ENCODE data around the gene PSD4.

PSD4 gene

DNA sequence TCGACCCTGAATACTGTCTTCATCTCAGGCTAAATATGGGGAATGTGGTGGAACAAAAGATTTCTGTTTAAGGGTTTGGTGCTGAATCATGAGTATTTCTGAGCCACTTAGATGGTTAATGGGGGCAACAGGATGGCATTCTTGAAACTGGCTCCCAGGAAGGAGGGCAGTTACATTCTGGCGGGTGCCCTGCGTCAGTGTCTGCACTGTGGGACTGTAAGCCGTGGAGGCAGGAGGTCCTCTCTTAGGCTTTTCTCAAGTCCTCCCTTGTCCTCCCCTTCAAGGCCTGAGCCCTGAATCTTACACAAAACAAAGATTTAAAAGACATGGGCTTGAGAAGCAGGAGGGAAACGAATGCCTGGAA is 45.7 kb downstream of the PSD4 start:
- no peak for DNase-seq (ENCODE audit: low read depth)
- TF ChIP-seq, protein P1, sequence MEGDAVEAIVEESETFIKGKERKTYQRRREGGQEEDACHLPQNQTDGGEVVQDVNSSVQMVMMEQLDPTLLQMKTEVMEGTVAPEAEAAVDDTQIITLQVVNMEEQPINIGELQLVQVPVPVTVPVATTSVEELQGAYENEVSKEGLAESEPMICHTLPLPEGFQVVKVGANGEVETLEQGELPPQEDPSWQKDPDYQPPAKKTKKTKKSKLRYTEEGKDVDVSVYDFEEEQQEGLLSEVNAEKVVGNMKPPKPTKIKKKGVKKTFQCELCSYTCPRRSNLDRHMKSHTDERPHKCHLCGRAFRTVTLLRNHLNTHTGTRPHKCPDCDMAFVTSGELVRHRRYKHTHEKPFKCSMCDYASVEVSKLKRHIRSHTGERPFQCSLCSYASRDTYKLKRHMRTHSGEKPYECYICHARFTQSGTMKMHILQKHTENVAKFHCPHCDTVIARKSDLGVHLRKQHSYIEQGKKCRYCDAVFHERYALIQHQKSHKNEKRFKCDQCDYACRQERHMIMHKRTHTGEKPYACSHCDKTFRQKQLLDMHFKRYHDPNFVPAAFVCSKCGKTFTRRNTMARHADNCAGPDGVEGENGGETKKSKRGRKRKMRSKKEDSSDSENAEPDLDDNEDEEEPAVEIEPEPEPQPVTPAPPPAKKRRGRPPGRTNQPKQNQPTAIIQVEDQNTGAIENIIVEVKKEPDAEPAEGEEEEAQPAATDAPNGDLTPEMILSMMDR (conservative IDR thresholded peaks at IDR 0.05; ENCODE audit: low read depth, low read length), result no peak
- no peak overlapping the region for H3K4me3 ChIP-seq (ENCODE audit: low read depth, low read length)

DNA sequence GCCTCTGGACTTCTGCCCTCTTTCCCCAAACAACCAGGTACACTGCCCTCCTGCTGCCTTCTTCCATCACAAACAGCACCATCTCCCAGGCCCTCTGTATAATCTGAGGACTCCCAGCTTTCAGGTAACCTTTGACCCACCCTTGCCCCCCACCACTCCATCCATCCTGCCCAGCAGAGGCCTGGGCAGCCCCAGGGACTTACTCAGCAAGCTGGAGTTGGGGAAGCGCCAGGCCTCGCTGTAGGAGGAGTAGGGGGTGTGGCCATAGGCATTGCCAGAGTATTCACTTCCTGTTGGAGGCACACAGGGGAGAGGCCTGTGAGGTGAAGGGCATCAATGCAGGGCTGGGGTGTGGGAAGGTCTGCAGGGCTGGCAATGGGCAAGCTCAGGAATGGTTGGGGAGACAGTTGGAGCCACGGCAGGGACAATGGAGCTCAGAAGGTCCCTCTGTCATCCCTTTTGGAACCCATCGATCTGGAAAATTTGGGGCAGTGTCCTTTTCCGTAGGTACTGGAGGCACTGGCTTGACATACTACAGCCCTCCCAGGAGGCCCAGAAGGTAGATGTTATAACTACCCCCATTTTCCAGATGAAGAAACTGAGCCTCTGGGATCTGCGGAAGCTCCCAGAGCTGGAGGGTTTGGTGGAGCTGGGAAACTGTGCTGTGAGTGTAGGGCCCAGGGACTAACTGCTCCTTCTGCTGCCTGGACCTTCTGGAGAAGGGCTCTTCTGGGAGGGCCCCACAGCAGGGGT is 46.3 kb downstream of the PSD4 start:
- DNase-seq (ENCODE audit: low read depth), result peak; percentile 58
- TF ChIP-seq, protein P1 (conservative IDR thresholded peaks at IDR 0.05; ENCODE audit: low read depth, low read length), result no peak
- no peak overlapping the region for H3K4me3 ChIP-seq (ENCODE audit: low read depth, low read length)

DNA sequence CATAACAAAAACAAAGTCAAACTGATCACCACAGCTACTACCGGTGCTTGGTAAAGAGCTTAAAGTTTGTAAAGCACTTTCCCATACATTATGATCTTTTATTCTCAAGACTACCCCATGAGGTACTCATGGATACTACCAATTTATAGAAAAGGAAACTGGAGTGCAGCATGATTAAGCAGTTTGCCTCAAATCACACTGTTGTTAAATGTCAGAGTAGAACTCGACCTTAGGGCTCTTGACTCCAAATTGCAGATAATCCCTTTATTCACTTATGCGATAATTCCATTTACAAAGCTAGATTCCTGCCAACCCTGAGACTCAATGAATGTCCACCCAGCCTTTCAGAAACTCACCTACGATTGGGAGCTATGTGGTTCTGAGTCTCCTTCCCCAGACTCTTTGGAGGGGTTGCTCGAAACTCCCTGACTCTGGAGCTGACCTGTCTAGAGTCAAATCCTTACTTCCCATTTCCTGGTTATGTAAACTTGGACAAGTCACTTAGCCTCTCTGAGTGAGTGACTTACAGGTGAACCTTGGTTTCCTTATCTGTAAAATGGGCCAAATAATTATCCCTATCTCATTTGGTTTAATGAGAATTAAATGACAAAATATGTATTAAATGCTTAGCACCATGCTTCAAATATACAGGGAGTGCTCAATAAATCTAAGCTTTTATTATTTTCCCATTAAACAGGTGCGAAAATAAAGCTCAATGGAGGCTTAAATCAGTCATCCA is 47.4 kb downstream of the PSD4 start:
- DNase-seq (ENCODE audit: low read depth), result no peak
- TF ChIP-seq, protein P1 (conservative IDR thresholded peaks at IDR 0.05; ENCODE audit: low read depth, low read length), result no peak
- H3K4me3 ChIP-seq (ENCODE audit: low read depth, low read length), result no peak overlapping the region

DNA sequence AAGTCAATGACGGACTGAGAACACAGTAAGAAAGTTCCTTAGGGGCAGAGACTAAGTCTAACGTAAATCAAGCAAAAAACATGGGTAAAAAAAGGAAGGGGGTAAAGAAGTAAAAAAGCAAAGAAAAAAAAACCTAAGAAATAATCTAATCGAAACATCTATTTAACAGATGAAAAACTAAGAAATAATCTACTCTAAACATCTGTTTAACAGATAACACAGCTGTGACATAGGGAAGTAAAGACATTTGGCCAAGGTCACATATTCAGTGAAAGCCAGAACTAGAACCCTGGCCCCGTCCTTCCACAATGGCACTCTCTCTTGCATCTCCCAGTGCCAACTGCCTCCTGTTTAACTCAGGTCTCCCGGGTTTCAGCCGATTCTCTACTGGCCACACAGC is 48.1 kb downstream of the PSD4 start:
- TF ChIP-seq, protein P1 (conservative IDR thresholded peaks at IDR 0.05; ENCODE audit: low read depth, low read length), result no peak
- no peak overlapping the region for H3K4me3 ChIP-seq (ENCODE audit: low read depth, low read length)
- DNase-seq (ENCODE audit: low read depth), result no peak

DNA sequence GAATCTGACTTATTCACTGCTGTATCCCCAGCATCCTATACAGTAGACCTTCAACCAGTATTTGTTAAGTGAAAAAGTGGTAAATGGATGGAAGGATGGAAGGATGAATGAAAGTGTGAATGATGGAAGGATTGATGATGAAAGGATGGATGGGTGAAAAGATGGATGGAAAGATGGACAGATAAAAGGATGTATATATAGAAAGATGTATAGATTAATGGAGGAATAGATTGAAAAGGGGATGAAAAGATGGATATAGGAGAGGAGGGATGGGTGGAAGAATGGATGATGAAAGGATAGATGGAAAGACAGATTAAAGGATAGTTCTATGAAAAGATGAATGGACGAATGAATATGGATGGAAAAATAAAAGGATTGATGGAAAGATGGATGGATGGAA is 50.0 kb downstream of the PSD4 start:
- DNase-seq (ENCODE audit: low read depth), result no peak
- TF ChIP-seq, protein P1 (conservative IDR thresholded peaks at IDR 0.05; ENCODE audit: low read depth, low read length), result no peak
- H3K4me3 ChIP-seq (ENCODE audit: low read depth, low read length), result no peak overlapping the region

DNA sequence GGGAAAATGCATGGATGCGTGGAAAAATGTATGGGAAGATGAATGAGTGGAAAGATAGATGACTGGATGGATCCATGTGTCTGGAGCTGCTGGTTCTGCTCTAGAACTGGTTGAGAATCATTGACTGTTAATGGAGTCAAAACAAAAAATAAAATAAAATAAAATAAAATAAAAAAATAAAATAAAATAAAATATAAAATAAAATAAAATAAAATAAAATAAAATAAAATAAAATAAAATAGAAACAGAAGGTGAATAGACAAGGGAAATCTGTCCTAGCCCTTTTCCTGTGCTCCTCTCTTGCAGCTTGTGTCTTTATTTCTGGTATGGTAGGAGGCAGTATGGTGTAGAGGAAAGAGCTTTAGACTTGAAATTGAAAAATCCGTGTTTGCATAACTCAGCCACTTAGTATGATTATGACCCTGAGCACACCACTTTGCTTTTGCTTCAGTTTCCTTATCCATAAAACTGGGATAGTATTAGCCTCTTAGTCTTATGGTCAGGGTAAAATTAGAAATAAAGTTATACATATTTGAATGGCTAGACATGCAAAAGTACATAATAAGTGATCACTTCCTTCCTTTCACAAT is 51.0 kb downstream of the PSD4 start:
- TF ChIP-seq, protein P1 (conservative IDR thresholded peaks at IDR 0.05; ENCODE audit: low read depth, low read length), result no peak
- H3K4me3 ChIP-seq (ENCODE audit: low read depth, low read length), result no peak overlapping the region
- no peak for DNase-seq (ENCODE audit: low read depth)

Measured in choroid plexus epithelial cell (primary cell).